GM11168 (cell line): ENCODE data around the gene GPRC5A.

Source experiments
- in situ Hi-C: fragments of 300-500 bp; cut with MboI; formaldehyde crosslinking; loops from one replicate; pipeline ENCODE4 v1.12.0; 2022; ENCODE audit warnings: low sequenced_read_pairs; ENCODE audit not compliant: unreplicated experiment

GPRC5A gene

GRCh38 chr12:12883369-12884001 is 7.9 kb upstream of the GPRC5A start:
- in situ Hi-C loops = no loop called here

GRCh38 chr12:12885096-12885792 is 6.1 kb upstream of the GPRC5A start:
- in situ Hi-C loops = no loop called here

DNA sequence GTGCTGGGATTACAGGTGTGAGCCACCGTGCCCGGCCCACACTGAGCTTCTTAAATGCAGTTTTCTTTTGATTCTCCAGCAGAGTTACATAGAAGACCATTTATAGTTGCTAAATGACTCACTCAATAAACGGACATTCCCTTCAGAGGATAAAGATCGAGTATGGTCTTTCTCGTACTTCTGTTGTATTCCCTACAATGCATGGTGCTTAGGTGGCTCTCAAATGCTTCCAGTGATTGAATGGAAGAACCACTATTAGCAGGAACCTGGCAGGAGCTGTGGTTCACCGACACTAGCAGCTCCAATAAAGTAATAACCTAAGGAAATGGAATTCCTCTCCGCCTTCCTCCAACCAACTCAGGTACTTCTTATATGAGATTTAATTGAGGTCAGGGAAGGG is 3.9 kb upstream of the GPRC5A start:
- in situ Hi-C loops = no loop called here

- in situ Hi-C loops = no loop called here
Measured at GRCh38 chr12:12889701-12890100, 1.7 kb upstream of the GPRC5A start.

- in situ Hi-C loops = no loop called here
Measured at GRCh38 chr12:12890543-12891079, 751 bp upstream of the GPRC5A start.

- in situ Hi-C loops = no loop called here
Measured at GRCh38 chr12:12891881-12892355, 556 bp downstream of the GPRC5A start.

- in situ Hi-C loops = no loop called here
Measured at GRCh38 chr12:12892681-12893141, 1.3 kb downstream of the GPRC5A start.

DNA sequence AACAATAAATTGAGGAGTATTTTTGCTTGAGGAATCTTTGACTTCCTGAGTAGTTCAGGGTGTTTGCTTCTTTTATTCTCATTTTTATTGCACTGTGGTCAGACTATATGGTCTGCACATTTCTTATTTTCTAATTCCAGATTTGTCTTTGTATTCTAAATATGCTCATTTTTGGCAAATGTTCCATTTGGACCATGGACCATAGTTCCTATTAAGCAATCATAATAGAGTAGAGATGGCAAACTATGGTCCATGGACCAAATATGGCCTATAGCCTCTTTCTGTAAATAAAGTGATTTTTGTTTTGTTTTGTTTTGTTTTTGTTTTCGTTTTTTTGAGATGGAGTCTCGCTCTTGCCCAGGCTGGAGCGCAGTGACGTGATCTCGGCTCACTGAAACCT is 2.1 kb downstream of the GPRC5A start:
- in situ Hi-C loops = no loop called here

DNA sequence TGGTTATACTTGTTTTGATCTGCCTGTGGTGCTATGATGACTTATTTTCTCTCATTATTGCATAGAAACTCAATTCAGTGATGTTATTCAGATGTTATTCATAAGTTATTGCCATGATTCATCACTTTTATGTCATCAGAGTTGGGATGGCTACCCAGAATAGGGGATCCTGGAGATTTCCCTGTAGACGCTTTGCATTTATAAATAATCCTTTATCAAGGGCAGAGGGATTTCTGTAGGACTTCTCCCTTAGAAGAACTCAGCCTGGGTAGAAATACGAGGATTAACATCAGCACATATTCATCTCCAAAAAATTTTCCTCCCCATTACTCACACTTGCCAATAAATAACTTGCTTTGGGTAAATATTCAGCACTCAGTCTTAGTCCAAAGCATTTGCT is 4.9 kb downstream of the GPRC5A start:
- in situ Hi-C loops = no loop called here

DNA sequence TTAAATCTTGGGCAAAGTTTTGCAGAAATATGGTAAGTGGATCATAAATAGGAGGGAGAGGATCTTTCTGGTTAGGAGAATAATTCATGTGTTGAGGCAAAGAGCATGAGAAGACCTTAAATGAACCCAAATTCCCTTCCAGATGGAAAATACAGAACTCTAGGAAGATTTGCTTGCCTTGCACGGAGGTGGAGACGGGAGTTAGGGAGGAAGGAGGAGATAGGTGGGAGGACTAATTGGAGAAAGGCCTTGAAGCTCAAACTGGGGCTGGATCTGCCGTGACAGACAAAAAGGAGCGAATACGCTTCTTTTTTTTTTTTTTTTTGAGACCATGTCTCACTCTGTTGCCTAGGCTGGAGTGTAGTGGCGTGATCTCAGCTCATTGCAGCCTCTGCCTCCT is 5.9 kb downstream of the GPRC5A start:
- in situ Hi-C loops = no loop called here

DNA sequence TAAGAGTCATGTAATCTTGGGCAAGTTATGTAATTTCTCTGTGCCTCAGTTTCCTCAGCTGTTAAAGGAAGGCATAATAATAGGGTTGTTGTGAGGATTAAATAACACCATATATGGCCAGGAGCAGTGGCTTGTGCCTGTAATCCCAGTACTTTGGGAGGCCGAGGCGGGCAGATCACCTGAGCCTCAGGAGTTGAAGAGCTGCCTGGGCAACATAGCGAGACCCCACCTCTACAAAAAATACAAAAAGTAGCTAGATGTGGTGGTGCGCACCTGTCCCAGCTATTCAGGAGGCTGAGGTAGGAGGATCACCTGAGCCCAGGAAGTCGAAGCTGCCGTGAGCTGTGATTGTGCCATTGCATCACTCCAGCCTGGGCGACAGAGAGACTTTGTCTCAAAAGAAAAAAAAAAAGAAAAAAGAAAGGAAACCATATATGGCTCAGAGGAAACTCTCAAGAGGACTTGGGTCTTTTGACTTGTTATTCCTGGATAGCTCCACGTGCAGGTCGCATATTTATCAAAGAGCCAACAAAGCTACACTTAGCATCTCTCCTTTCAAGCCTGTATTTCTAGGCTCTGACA is 6.9 kb downstream of the GPRC5A start:
- in situ Hi-C loops = no loop called here

- in situ Hi-C loops = no loop called here
Measured at GRCh38 chr12:12898911-12899511, 7.6 kb downstream of the GPRC5A start.

- in situ Hi-C loops = no loop called here
Measured at GRCh38 chr12:12899530-12900380, 8.4 kb downstream of the GPRC5A start.

- in situ Hi-C loops = no loop called here
Measured at GRCh38 chr12:12900786-12901157, 9.4 kb downstream of the GPRC5A start.

GRCh38 chr12:12901158-12901791 is 9.9 kb downstream of the GPRC5A start:
- in situ Hi-C loops = no loop called here

GRCh38 chr12:12902036-12902435 is 10.7 kb downstream of the GPRC5A start:
- in situ Hi-C loops = no loop called here

DNA sequence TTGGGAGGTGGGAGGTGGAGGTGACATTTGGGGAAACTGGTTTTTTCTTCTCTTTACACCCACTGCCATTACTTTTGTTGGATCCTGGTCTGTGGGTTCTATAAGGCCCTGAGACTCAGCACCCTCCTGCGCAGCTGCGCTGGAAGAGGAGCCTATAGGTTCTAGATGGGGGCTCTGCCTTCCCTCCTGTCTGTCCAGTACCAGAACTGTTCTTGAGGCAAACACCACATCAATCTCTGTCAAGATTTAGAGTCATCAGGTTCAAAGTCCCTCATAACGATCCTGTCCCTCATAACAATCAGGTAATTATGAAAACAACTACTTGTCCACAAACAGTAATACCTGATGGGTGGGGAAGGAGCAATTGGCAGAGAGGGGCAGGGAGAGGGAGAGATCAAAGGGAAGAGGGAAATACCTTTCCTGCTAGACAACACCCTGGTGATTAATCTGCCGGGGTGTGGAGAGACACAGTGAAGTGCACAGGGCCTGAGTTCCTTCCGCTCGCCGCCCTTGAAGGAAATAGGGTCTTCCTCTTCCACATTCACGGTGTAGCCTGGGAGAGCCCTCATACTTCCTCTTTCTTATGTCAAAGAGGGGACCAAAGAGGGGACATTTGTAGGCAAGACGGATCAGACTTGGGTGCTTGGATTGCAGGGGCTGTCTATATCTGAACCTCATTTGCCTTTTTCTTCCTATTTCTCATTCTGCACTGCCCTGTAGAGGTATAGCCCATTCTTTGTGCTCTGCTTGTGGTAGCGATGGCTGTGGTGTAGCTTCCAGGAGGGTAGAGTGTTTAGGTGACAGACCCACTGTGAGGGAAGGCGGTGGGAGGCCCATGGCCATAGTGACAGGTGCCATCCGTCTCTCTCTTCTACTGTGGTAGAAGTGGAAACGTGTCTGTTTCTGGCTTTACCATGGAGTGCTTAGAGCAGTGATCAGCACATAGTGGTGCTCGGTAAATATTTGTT is 12.6 kb downstream of the GPRC5A start:
- in situ Hi-C loops = no loop called here

DNA sequence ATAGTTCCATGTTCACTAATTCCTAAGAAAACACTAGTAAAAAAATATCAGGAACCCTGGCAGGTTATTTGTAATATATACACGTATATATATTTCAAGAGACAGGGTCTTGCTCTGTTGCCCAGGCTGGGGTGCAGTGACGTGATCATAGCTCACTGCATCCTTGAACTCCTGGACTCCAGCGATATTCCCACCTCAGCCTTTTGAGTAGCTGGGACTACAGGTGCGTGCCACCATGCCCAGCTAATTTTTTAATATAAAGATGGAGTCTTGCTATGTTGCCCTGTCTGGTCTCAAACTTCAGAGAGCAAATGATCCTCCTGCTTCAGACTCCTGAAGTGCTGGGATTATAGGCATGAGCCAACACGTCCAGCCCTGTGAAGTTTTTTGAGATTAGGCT is 16.2 kb downstream of the GPRC5A start:
- in situ Hi-C loops = no loop called here
